ENCODE data around the gene PPT1. TPM values are rescaled to one million over a fixed set of nuclear protein-coding genes. Genes with fewer than 3 reads are reported as not detected.

The PPT1 gene
- total and polyA plus RNA-seq, 2 of the 4 experiments (the other 2 are of a cell fraction) = 22.7 to 55.4 TPM

GRCh38 chr1:40029608-40030007, 67.4 kb downstream of the PPT1 start:
- Histone ChIP-seq H3K14ac (replicated peaks; ENCODE audit: low read depth, low read length) (no peak overlapping the region), H2BK120ac (ENCODE audit: low read depth, low read length) (no peak overlapping the region), H2AK9ac (replicated peaks; ENCODE audit: low read depth, low read length, poor library complexity) (no peak overlapping the region), H2BK5ac (ENCODE audit: low read depth, low read length, poor library complexity, severe bottlenecking) (no peak overlapping the region), H3K79me1 (ENCODE audit: low read depth in 1 of 2, low read length in 2 of 2) (no peaks in the 10 kb centered on the region), H4K8ac (ENCODE audit: low read depth in 2 of 2, low read length in 2 of 2) (no peak overlapping the region), H3K9me1 (ENCODE audit: insufficient read depth, low read length) (no peaks in the 10 kb centered on the region), H3K4me2 (ENCODE audit: low read depth, low read length) (no peak overlapping the region), H3K18ac (ENCODE audit: low read depth, low read length) (no peak overlapping the region), H3K4ac (ENCODE audit: low read depth, low read length) (no peak overlapping the region), H3K27me3 (ENCODE audit: control insufficient read depth, insufficient read depth, low read length) (no peaks in the 10 kb centered on the region), H2BK20ac (ENCODE audit: low read depth, low read length) (no peak overlapping the region), H4K91ac (ENCODE audit: insufficient read depth, low read depth, low read length) (no peak overlapping the region), H3K9ac (ENCODE audit: low read depth, low read length) (no peak overlapping the region), H4K20me1 (ENCODE audit: insufficient read depth, low read length) (no peaks in the 10 kb centered on the region), H3K4me1 (ENCODE audit: control insufficient read depth, insufficient read depth, low read length) (no peaks in the 10 kb centered on the region; the same call in 1 of the 2 replicates), H4K5ac (ENCODE audit: low read depth, low read length) (no peak overlapping the region), H3K36me3 (ENCODE audit: control insufficient read depth, insufficient read depth, low read length) (no peaks in the 10 kb centered on the region), H2AK5ac (ENCODE audit: low read depth, low read length) (no peak overlapping the region), H3K4me3 (ENCODE audit: insufficient read depth, low read depth, low read length) (no peak overlapping the region), H3K56ac (ENCODE audit: extremely low read depth, insufficient read depth, low read length) (no peak overlapping the region), H2AFZ (replicated peaks; ENCODE audit: low read length, poor library complexity) (no peak overlapping the region), H3K23ac (ENCODE audit: low read depth, low read length) (no peak overlapping the region), H3K27ac (ENCODE audit: insufficient read depth, low read length) (no peak overlapping the region), H2BK15ac (ENCODE audit: low read depth, low read length) (no peak overlapping the region), H3K9me3 (ENCODE audit: control insufficient read depth, insufficient read depth, low read length) (peaks cover 3% of the 10 kb centered on the region; the same call in 1 of the 2 replicates)
- no peak for DNase-seq
- CTCF ChIA-PET = no interaction called here
- no peak for ATAC-seq (ENCODE audit: low read depth)
- intact Hi-C loops (cut with micrococcal nuclease) (no loop called here), dilution Hi-C loops (cut with HindIII; ENCODE audit: low sequenced_read_pairs, unreplicated experiment) (no loop called here), in situ Hi-C loops (cut with MboI; ENCODE audit: low sequenced_read_pairs) (loop anchor here (5.0 to 10.0 kb wide), 2 partner anchors 47 to 215 kb away; no protein-coding TSS in a partner anchor)
- BruUV-seq (replicated peaks) = no TSS peak
- POLR2A ChIA-PET (ENCODE audit: unreplicated experiment) = no interaction called here
- no peak for TF ChIP-seq MXI1 (IDR thresholded peaks at IDR 0.05; ENCODE audit: borderline replicate concordance, low read depth, low read length)
- no peak for TF ChIP-seq MAFK (IDR thresholded peaks at IDR 0.05; ENCODE audit: low read depth, low read length)
- TF ChIP-seq, protein P1, sequence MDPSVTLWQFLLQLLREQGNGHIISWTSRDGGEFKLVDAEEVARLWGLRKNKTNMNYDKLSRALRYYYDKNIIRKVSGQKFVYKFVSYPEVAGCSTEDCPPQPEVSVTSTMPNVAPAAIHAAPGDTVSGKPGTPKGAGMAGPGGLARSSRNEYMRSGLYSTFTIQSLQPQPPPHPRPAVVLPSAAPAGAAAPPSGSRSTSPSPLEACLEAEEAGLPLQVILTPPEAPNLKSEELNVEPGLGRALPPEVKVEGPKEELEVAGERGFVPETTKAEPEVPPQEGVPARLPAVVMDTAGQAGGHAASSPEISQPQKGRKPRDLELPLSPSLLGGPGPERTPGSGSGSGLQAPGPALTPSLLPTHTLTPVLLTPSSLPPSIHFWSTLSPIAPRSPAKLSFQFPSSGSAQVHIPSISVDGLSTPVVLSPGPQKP (IDR thresholded peaks at IDR 0.05; ENCODE audit: borderline replicate concordance, low read depth, low read length) = no peak
- TF ChIP-seq MAZ (IDR thresholded peaks at IDR 0.05; ENCODE audit: borderline replicate concordance, low read depth, low read length) = no peak
- no peak for TF ChIP-seq POLR2A (IDR thresholded peaks at IDR 0.05; ENCODE audit: low read depth, low read length)
- TF ChIP-seq, protein P2, sequence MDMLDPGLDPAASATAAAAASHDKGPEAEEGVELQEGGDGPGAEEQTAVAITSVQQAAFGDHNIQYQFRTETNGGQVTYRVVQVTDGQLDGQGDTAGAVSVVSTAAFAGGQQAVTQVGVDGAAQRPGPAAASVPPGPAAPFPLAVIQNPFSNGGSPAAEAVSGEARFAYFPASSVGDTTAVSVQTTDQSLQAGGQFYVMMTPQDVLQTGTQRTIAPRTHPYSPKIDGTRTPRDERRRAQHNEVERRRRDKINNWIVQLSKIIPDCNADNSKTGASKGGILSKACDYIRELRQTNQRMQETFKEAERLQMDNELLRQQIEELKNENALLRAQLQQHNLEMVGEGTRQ (IDR thresholded peaks at IDR 0.05; ENCODE audit: low read depth, low read length) = no peak
- no peak for TF ChIP-seq RFX5 (IDR thresholded peaks at IDR 0.05; ENCODE audit: low read depth, low read length)
- TF ChIP-seq CEBPB (IDR thresholded peaks at IDR 0.05; ENCODE audit: low read depth, low read length) = no peak
- no peak for TF ChIP-seq RAD21 (IDR thresholded peaks at IDR 0.05; ENCODE audit: low read length)
- TF ChIP-seq FOS (IDR thresholded peaks at IDR 0.05; ENCODE audit: low read depth, low read length) = no peak
- TF ChIP-seq BHLHE40 (IDR thresholded peaks at IDR 0.05; ENCODE audit: low read depth, low read length) = no peak
- TF ChIP-seq, protein P3, sequence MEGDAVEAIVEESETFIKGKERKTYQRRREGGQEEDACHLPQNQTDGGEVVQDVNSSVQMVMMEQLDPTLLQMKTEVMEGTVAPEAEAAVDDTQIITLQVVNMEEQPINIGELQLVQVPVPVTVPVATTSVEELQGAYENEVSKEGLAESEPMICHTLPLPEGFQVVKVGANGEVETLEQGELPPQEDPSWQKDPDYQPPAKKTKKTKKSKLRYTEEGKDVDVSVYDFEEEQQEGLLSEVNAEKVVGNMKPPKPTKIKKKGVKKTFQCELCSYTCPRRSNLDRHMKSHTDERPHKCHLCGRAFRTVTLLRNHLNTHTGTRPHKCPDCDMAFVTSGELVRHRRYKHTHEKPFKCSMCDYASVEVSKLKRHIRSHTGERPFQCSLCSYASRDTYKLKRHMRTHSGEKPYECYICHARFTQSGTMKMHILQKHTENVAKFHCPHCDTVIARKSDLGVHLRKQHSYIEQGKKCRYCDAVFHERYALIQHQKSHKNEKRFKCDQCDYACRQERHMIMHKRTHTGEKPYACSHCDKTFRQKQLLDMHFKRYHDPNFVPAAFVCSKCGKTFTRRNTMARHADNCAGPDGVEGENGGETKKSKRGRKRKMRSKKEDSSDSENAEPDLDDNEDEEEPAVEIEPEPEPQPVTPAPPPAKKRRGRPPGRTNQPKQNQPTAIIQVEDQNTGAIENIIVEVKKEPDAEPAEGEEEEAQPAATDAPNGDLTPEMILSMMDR (conservative IDR thresholded peaks at IDR 0.05; ENCODE audit: low read depth, low read length) = no peak
- TF ChIP-seq CHD1 (IDR thresholded peaks at IDR 0.05; ENCODE audit: low read depth, low read length) = no peak
- TF ChIP-seq SMC3 (IDR thresholded peaks at IDR 0.05; ENCODE audit: low read depth, low read length) = no peak
- TF ChIP-seq NFE2L2 (IDR thresholded peaks at IDR 0.05; ENCODE audit: low read depth, low read length) = no peak
- TF ChIP-seq RCOR1 (IDR thresholded peaks at IDR 0.05; ENCODE audit: insufficient replicate concordance, low read length) = no peak
- WGBS, 2 experiments (ENCODE audit: extremely low coverage in 2 of 2, insufficient read length in 1 of 2) = 100% methylated on average over 1 of the region's 3 CpGs; no CpG with 5 or more reads in 1 of the 2 experiments
